ENCODE data around the gene SLC2A11.

SLC2A11 gene, protein sequence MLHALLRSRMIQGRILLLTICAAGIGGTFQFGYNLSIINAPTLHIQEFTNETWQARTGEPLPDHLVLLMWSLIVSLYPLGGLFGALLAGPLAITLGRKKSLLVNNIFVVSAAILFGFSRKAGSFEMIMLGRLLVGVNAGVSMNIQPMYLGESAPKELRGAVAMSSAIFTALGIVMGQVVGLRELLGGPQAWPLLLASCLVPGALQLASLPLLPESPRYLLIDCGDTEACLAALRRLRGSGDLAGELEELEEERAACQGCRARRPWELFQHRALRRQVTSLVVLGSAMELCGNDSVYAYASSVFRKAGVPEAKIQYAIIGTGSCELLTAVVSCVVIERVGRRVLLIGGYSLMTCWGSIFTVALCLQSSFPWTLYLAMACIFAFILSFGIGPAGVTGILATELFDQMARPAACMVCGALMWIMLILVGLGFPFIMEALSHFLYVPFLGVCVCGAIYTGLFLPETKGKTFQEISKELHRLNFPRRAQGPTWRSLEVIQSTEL

DNA sequence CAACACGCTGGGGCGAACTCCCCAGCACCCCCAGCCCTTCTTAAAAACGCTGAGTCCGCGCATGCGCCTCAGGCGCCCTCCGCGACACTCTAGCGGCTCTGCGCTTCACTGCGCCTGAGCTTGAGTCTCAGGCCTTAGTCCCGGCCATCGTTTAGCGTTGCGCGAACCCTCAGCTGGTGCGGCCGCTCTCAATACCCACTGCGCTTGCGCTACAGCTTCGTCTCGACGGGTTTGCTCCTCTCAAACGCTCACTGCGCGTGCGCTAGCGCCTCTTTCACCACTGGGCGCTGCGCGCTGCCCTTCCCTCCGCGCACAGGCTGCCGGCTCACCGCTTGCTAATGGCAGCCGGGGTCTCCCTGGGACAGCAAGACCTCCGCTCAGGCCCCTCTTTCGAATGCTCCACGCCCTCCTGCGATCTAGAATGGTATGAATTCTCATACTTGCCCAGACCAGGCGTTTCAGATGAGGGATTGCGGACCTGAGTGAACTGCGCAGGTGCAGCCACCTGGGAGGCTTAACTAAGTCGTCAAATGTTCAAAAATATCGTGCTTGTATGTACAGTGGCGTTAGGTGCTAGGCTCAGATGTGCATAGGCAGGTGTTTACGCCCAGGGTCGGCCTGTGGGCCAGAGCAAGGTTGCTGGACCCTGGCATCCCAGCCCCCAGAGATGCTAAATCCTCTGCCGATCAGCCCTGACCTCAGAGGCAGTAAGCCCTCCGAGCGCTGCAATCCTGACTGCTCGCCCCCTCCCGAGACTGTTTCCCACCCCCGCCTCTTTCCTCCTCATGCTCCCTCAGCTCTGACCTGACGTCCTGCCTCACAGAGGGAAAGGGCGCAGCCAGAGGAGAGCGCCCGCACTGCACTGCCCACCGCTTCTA lies at the start of gene SLC2A11:
TSS of gene SLC2A11 (plus strand) at position 270 of the 878 bp plus-strand sequence. CDS start at position 395, 125 bp downstream.
- peak; percentile 73 for DNase-seq

DNA sequence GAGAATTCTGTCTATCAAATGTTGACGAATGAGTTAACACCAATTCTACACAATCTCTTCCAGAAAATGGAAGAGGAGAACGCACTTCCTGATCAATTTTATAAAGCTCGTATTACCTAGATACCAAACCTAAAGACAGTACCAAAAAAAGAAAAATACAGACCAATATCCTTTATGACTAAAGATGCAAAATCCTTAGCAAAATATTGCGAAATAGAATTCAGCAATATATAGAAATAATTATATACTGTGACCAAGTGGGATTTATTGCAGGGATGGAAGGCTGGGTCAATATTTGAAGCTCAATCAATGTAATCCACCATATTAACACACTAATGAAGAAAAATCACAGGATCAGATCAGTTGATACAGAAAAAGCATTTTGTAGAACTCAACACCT lies 45.3 kb upstream of the SLC2A11 start:
- DNase-seq: no peak

DNA sequence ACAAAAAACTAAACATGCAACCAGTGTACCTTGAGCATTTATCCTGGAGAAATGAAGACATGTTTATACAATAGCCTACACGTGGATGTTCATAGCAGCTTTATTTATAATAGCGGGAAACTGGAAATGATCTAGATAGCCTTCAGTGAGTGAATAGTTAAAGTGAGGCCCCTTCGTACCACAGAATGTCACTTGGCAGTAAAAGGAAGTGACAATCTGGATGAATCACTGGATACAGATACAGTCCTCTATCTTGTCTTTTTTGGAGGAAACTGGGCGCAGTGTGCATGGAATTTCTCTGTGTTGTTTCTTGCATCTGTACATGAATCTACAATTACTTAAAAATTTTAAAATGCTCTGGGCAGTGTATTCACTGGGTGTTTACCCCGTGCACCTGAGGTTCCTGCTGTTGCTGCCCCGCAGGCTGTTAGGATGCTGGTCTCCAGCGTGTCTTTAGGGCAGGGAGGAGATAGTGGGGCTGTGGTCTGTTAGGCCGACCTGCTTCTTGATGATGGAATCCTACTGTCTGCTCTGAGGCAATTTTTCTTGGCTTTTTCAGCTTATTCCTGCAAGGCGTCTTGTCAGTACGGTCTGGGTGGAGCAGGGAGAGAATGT lies 42.0 kb upstream of the SLC2A11 start:
- DNase-seq: no peak

DNA sequence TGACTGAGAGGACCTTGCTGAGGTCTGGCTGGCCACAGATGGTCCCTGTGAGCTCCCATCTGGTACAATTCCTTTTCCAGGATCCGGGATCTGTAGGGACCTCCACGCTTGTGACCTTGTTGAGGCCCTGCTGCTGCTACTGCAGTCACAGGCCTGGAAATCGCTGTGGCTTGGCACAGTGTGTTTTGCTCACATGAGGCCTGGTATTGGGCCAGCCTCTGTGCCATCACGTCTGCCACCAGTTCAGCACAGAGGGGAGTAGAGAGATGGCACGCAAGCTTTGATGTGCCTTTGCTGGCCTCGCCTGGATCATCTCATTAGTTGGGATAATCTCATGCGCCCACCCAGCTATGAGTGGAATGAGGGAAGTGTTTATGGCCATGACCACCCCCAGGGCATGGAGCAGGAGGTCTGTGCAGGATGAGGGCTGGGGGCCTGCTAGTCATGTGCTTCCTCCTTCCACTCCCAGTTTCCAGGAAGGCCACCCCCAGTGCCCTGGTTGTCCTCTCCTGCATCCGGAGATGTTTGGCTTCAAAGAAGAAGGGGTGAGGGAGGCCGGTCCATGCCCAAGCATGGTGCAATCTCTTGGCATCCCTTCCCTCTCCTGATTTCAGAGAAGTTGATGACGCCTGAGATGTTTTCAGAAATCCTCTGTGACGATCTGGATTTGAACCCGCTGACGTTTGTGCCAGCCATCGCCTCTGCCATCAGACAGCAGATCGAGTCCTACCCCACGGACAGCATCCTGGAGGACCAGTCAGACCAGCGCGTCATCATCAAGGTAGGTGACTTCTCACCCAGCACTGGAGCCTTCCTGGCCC lies 41.3 kb upstream of the SLC2A11 start:
- no peak for DNase-seq

DNA sequence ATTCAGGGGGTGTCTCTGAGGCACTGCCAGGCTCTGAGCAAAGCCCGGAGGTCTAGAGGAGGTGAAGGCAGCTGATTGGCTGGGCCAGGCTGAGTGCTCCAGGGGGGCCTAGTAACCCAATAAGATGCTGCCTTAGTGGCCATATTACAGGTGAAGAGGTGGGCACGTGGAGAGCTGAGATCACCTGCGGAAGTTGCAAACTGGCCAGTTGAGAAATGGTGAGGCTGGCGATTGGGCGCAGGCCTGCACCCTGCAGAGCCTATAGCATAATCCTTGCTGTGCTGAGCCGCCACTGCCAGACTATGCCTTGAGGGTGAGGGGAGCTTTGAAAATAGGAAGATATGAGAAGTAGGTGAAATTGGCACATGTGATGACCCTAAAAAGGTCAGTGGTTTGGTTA lies 40.5 kb upstream of the SLC2A11 start:
- DNase-seq: no peak

DNA sequence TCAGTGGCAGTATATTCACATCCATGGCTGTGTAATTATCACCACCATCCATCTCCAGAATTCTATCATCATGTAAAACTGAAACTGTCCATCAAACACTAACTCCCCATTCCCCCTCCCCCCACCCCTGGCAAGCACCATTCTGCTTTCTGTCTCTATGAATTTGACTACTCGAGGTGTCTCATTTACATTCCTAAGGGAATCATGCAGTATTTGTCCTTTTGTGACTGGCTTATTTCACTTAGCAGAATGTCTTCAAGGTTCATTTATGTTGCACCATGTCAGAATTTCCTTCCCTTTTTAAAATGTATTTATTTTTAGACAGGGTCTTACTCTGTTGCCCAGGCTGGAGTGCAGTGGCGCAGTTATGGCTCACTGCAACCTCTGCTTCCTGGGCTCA lies 39.1 kb upstream of the SLC2A11 start:
- DNase-seq: no peak

DNA sequence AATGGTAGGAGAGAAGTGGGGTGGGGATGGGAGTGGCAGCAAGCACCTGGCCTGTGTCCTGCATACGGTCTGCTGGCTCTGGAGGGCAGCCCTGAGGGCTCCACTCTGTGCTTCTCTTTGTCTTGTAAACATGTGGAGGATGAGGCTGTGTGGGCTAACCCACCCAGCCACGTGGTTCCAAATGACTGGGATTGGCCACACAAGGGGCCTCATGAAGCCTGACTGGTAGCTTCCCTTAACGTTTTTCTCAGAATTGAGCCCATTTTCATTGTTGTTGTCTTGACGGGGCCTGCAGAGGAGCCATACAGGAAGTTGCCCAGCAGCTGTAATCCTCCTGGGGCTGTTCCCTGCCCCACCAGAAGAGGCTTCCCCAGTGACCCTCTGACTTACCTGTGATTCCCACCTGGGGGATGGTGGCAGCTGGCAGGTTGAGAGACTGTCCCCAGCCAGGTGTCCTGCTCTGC lies 36.9 kb upstream of the SLC2A11 start:
- no peak for DNase-seq

DNA sequence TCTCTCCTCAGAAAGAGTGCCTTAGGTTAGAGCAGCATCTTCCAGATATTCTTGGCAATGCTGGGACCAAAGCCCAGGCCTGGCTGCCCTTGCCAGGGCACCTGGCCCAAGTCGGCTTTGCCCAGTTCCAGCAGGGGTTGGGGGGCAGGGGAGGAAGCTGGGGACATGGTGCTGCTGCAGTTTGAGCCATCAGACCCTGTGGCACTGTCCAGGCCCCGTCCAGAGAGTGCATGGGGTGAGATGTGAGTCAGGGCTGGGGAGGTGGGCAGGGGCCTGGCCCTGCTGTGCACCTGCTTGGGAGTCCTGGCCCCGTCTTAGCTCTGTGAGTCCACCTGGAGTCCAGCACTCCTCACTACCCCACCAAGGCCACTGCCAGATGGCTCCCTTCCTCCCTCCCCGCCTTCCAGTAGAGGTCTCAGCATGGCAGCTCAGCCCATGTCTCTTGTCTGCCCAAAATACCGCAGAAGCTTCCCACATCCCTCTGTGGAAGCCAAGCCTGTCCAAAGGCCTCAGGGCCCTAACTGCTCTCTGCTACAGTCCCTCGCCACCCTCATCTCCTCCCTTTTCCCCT lies 35.5 kb upstream of the SLC2A11 start:
- no peak for DNase-seq

DNA sequence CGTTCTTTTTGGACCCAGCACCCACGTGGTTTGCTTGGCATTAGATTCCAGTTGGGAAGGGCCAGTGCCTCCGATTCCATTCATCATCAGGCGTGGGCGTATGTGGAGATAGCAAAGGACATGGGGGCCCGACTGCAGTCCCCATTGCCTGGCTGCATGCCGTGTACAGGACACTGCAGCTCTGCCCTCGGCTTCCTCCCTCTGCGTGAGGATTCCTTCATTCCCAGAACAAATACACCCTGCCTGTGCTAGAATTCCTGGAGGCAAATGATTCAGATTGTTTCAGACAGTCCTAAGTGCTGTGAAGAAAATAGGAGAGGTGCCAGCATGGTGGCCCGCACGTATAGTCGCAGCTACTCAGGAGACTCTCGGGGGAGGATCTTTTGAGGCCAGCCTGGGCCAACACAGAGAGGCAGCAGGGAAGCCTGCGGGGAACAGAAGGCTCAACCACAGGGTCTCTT lies 34.3 kb upstream of the SLC2A11 start:
- DNase-seq: no peak

DNA sequence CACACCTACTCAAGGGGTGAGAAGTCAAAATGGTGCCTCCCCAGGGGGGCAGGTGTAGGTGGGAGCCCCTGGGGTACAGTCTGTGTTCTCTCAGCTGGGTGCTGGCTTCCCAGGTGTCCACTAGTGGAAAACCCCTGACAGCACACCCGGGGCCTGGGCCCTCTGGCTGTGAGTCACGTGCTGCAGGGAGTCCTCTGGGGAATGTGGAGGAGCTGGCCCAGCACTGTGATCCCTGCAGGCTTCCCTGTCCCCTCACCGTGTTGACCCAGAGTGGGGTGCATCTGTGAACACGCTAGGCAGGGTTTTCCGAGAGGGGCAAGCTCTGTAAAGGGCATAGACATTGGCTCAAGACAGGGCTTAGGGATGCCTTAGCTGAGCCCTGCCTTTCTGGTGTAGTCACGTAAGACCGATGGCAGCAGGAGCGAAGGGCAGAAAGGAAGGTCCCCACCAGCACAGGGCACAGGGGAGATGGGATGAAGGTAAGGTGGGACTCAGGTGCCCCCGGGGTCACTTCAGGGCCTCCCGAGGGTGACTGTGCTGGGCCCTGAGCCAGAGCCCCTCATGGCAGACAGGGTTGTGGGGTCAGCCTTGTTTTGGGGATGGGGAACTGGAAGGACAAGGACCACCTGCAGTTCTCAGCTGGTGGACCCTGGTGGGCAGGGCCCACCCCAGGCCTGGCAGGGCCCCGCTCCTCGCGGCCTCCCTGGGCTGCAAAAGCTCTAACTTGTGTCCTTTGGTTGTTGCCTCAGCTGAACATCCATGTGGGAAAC lies 33.0 kb upstream of the SLC2A11 start:
- DNase-seq: no peak

DNA sequence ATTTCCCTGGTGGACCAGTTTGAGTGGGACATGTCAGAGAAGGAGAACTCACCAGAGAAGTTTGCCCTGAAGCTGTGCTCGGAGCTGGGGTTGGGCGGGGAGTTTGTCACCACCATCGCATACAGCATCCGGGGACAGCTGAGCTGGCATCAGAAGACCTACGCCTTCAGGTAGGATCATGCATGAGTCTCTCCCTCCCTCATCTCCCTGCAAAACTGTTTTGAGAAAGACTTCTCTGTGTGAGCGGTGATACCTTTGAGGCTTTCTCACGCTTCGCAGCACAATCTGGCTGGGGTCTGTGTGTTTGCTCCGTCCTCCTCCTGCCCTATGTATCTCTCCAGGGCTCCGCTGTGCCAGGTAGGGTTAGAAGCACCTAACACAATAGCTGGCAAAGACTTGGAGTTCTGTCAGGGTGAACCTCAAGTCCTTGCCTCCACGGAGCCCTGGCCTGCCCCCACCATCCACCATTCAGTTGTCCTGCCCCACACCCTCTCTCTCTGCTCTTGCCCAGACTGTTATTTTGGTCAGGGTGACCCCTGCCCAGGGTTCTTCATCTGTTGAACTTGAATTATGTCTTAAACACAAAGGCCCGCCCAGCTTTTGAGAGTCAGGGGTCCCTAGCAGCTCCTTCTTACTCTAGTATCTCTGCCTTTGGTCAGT lies 32.3 kb upstream of the SLC2A11 start:
- no peak for DNase-seq

DNA sequence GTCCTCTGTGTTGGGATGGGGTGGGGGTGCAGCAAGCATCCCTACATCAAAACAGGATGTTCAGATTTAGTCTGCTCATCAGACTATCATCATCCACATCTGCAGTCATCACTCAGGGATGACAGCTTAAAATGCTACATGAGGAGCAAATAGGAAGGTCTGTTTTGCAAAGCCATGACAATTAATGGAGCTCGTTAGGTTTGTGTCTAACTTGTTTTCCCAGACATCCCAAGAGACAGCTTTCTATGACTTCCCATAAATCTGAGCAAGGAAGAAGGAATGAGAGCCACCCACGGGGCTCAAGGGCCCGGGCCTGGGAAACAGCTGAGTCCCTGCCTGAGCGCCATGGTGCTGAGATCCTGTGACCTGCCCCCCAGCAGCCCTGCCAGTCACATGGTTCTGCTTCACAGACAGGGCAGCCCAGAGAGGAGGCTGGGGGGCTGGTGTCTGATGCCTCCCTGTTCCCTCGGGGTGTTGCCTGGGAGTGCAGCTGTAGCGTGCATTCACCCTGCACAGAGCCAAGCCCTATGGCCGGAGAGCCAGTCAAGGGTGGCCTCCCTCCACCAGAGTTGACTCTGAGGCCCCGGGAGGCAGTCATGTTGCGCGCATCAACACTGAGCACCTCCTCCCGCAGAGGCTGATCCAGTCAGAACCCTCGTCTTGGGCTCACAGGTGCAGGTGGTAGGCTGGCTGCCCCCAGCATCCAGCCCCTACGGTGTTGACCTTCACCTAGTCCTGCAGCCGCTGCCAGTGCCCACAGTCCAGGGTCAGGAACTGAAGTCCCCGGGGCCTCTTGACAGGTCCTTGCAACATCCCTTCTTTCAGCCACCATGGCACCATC lies 30.9 kb upstream of the SLC2A11 start:
- no peak for DNase-seq

DNA sequence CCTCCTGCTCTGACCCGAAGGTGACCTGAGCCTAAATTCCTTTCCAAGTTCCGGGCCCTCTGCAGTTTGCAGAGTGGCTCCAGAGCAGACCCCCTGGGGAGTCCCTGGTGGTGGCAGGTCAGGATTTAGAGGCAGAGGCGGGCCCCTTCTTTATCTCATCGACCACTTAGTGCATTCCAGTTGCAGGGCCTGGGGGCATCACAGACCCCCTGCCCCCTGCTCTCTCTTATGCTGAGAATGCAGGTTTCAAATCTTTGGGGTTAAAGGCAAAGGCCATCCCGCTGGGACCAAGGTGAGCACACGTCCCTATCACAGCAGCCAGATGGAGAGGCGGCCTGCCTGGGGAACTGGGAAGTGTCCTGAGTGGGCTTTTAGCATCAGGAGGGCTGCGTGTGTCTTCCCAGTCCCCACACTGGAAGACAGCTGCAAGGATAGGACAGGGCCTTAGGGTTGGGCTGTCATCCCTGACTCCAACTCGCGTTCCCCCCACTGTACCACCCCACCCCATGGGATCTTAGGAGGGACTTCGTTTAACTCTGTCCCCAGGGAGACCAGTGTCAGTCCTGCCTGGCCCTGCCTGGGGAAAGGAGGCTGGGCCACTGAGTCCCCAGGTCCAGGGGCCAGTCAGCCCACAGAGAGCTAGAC lies 30.2 kb upstream of the SLC2A11 start:
- no peak for DNase-seq

DNA sequence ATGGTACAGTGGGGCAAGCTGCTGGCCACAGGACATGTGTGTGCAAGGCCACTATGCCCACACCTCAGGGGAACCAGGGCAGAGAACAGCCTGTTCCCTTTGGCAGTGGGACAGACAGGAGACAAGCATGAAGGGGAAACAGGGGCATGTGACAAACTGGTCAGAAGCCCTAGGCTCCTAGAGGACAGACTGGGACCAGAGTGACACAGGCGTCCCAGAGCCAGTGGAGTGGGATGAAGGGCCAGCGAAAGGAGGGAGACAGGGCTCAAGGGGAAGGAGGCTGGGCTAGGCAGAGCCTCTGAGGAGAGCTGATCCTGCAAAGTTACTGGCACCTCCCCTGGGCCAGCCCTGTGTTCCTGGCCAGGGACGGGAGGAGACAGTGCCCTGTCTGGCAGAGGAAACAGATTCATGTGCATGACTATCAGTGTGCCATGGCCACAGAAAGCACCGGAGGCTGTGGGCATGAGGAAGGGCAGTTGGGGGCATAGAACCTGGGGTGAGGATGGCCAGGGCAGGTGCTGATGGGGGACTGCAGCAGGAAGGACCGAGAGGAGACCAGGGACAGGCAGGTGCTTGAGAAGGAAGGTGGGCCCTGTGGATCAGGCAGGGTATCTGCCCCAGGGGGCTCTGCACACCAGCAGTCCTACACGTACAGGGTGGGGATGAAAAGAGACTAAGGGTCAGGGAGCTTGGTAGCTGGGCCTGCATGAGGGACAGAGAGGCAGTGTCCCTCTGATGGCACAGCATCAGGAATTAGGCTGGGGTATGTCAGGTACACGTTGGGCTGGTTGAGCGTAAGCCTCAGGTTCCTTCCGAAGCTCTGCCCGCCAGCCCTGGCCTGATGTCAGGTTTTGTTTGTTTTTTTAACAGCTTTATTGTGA lies 28.6 kb upstream of the SLC2A11 start:
- no peak for DNase-seq

DNA sequence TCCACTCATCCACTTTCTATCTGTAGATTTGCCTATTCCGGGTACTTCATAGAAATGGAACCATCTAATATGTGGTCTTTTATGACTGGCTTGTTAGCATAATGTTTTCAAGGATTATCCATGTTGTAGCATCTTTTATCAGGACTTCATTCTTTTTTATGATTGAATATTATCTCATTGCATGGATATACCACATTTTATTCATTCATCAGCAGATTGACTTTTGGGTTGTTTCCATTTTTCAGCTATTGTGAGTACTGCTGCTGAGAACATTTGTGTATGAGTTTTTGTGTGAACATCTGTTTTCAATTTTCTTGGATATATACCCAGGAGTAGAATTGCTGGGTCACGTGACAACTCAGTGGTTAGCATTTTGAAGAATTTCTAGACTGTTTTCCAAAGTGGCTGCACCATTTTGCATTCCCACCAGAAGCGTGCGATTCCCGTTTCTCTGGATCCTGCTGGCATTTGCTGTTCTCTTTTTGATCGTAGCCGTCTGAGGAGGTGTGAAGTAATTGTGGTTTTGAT lies 27.8 kb upstream of the SLC2A11 start:
- DNase-seq: no peak

DNA sequence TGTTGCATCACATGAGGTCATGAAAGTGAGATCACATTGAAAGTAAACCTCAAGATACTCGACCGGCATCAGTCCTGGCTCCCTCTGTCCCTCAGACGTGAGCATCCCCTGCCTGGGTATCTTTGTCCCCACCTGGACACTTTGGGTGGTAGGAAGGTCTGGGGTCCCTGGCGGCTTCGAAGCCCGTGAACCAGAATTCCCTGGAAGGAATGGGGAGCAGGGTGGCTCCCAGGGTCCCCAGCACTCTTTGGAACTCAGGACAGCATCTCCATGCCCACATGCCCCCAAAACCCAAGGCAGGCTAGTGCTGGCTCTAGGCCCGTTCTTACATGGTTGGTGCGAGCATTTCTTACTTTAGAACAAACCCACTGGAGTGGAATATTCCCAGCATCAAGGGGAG lies 26.4 kb upstream of the SLC2A11 start:
- DNase-seq: no peak

DNA sequence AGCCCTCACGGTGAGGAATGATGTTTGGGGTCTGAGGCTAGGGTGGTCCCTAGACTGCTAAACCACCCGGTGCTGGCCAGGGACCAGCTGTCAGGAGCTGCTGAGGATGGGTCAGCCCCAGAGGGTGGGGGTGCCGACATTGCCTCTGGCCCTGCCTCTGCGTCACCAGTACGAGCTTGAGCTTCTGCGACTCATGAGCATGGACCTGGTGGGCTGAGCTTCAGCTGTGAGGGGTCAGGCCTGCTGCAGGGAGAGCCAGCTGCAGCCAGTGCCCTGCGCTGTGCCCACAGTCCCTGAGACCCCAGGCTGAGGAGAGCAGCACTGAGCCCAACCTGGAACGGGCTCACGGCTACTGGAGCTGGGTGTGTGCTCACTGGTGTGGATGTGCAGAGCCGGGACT lies 25.9 kb upstream of the SLC2A11 start:
- no peak for DNase-seq

Measured in NCI-H2081 treated with DMSO at 0.1 percent for 48 hours (cell line).